Hematopoietic multipotent progenitor cell treated with erythropoietin and hydrocortisone succinate and interleukin-3 and kit ligand, for 15 days (in vitro differentiated cells): ENCODE results near the gene INPP4A.

Experiments
- DNase-seq: peaks from one replicate; pipeline ENCODE4 v3.0.0-alpha.2; 2015; ENCODE audit warnings: low spot score

The INPP4A gene

DNA sequence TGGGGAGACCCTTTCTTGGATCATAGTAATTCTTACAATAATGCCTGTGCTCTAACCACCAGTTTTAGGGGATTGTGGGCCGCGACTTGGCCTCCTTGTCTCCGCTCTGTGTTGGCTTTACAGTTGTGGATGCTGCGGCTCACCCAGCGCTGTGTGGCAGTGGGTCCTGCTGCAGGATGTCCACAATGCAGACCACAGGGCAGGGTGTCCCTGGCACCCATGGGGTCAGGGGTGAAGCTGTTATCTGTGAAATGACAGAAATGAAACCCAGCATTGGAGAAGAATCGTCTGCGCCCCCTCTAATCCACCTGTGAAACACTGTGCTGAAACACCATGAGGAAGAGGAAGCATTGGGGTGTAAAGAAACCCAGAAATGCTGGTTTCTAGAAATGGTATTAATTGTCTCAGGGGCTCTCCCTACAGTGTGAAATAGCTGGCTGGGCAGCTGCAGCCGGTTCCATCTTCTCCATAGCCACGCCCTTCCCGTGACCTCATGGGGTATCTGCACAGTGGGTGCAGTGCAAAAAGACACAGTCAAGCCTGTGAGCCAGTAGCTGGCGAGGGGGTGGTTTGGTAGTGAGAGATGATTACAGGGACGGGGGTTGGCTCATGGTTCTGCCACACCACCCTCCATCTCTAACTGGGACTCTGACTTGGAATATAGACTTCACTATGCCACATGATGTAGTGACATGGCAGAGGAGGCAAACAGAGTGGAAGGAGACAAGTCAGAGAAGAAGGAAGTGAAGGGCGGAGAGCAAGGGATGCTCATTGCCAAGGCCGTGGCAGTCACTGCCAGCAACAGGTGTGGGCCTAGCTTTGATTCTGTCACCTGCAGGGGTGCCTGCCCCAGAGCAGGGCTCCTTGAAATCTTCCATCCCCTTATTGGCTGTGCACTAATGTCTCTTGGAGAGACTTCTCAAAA lies 16.2 kb downstream of the INPP4A start:
- peak; percentile 43 for DNase-seq

DNA sequence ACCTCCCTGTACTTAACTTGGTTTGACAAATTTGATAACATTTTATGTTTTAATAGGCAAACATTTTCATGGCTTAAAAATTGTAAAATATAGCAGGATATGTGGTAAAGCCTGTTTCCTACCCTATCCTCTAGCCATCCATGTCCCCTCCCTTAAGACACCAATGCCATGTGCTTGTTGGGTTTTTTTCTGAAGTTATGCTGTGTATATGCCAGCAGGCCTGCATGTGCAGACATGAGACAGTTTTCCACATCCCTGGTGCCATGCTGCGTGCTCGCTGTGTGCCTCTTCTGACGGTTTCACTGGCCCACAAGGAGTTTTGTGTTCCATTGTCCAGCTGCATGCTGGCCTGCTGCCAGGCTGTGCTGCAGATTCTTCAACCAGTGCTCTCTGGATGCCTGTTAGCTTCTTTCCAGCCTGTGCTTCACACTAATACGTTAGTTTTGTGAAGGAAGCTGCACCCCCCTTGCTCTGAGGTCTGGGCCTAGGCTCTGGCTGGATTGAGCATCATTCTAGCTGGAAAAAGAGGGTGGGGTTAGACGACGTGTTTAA lies 16.9 kb downstream of the INPP4A start:
- no peak for DNase-seq

DNA sequence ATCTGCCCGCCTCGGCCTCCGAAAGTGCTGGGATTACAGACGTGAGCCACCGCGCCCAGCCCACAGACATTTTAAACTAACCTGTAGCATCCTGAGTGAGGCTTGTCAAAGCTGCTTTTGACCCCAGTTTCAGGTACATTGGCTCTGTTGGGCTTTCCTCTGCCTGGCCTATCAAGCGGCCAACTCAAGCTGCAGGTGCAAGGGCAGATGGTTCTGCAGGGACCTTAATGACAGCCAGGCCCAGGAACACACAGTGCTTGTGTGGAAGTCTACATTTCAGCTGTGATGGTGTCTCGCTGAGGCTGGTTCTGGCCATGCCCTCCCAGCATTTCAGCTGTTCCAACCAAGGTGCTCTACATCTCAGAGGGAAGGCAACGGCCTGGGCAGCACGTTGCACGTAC lies 18.4 kb downstream of the INPP4A start:
- DNase-seq, result no peak

DNA sequence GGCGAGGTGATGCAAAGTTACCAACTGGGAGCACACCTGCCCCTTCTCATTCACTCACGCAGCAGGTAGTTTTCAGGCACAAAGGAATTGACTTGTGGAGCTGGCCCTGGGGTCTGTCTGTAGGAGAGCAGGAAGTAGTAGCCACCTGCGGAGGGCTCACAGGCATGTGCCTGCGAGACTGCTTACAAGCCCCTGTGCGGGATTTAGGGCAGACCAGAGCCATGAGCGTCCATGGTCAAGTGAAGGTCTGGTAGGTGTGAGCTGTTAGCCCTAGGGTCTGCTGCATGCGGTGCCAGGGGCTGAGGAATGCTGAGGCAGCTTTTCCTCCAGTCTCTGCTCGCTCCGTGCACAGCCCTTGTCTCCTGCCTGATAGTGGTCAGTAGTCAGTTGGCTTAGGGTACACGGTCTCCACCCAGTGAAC lies 18.9 kb downstream of the INPP4A start:
- no peak for DNase-seq

DNA sequence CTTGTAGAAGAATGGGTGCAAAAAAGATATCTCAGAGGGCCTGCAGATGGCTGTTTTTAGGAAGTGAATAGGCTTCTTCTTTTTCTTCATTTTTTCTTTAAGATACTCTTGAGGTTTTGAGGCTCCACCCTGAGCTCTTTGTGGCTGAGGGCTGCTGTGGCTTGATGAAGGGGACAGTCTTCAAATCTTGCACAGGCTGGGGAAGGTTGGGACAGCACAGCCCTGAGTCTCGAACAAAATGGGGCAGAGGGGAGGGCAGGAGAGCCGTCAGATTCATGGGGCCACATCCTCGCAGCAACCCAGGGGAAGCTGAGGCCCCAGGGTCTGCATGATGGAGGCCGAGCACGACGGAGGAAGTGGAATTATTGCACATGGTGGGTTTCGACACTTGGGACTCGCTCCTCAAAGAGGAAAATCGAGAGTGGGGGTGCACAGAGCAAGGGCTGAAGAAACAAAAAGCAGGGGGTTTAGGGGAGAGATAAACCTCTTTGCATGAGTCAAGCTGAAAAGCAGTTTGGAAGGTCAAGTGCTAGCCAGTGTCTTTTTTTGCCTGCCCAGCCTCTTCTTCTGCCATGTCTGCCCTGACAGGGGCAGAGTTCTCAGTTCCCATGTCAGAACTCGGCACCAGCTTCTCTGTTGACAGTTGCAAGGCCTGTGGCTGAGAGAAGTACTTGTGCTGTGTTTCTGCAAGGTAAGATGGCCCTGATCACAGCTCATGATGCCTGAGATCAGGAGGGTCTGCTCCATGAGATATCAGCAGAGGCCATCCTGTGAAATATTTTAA lies 19.5 kb downstream of the INPP4A start:
- DNase-seq, result no peak

DNA sequence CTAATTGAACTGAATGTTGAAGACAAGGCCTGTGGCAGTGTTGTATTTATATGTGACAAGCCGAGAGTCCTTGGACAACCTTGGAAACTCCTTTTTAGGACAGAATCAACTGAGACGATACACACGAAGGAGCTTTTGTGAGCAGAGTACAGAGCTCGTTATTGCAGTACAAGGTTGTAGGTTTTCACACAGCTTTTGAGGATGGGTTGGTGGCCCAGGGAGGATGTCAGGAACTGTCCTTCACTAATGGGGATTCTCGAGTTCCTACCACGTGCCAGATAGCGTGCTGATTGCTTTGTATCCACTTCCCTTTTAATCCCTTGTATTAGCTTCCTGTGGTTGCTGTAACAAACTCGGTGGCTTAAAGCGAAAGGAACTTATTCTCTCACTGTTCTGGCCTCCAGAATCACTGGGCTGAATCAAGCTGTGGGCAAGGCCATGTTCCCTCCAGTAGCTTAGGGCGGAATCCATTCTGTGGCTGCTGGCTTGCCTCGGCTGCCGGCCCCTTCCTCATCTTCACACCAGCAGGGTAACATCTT lies 20.2 kb downstream of the INPP4A start:
- DNase-seq, result no peak

DNA sequence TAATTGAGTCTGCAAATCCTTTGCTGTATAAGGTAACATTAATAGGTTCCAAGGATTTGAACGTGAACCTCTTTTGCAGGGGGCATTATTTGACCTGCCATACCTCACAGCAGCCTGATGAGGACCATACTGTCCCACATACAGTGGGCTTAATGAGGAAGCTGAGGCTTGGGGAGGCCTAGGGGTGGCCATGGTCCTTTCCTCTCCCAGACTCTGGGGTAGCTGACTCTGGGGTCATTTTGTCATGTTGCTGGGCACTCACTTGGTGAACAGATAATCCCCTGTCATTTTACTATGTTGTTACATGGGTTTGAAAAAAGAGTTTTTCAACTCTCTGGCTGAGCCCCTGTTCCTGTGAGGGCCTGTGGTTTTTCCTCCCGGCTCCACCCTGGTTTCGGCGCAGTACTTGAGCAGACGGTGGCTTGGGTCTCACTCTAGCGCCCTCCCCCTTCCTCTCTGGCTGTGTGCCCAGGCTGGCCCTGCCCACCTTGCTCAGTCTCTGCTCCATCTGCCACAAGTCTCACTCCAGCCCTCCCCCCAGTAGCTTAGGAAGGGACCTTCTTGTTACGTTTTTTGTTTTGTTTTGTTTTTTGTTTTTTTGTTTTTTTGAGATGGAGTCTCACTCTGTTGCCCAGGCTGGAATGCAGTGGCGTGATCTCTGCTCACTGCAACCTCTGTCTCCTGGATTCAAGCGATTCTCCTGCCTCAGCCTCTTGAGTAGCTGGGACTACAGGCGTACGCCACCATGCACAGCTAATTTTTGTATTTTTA lies 21.0 kb downstream of the INPP4A start:
- peak; percentile 39 for DNase-seq

DNA sequence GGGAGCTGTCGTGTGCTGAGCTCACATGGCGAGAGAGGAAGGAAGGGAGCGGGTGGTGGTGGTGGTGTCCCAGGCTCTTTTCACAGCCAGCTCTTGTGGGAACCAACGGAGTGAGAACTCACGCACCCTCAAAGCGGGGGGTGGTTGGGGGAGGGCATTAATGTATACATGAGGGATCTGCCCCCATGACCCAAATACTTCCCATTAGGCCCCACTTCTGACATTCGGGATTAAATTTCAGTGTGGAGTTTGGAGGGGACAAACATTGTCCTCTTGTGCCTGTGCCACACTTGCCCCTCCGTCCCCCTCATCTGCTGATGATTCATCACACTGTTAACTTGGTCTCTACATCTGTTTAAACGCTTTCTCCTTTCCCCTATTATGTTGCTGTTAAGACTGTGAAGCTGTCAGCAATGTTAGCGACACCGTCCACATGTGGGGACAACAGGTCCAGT lies 22.5 kb downstream of the INPP4A start:
- DNase-seq, result no peak

DNA sequence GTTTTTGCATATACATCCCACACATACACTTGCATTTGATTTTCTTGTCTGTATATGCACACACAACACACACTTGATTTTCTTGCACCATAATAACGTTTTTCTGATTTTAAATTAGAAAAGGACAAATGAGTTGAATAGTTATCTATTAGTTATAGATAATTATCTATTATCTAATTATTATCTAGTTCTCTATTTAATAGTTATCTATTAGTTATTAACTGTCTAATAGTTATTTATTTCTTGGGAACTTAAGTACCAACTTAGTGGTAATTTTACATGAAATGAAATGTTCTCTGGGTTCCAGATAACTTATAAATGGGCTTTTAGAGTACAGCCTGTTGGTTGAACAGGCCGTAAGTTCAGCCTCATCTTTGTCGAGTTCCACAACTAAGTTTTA lies 23.0 kb downstream of the INPP4A start:
- no peak for DNase-seq

DNA sequence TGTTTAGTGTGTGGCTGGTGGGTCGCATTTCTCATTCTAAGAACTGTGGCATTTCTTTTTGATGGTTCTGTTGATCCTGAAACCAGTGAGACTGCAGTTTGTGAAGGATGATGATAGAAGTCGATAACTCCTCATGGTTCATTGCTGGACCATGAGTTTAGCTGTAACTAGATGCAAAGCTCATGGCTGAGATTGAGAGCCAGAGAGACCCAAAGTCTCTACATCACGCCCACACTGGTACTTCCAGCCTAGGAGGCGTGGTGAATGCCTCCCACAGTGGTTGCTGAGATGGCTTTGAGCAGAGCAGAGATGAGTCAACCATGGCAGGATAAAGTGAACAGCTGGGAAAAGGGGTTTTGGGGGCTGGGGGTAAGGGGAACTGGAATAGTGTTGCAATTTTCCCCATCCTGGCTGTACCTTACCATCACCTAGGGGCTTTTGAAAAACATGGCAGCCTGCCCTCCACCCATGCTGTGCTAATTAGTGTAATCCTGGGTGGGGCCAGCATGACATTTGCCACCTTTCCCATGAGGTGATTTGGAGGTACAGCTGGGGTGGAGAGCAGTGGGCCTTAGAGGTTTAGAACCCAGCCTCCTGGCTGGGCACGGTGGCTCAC lies 24.1 kb downstream of the INPP4A start:
- DNase-seq, result no peak

DNA sequence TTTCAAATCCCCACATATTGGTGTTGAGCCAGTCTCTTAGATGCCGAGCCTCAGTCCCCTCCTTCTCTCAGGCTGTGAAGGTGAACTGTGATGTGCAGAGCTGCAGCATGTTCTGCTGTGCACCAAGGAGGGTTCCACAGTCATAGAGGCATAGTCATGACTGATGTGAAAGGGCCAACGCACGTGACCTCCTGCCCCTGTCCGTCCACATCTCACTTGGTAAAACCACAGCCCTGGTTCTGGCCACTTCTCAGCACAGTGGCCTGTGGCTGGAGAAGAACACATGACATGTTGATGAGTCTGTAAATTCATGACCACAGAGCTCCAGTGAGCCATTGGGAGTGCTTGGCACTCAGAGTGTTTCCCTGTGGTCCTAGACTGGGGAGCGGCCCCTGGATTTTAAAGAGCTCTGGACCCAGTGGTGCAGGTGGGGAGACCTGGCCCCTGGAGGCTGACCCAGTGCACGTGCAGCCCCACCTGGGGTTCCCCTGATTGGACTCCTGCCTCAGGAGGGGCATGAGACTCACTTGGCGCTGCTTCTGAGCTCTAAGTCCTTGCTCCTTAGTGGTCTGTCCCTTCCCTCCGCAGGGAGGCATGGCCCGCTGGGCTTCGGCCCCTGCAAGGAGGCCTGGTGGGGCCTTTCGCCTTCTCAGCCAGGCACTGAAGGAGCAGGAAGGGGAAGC lies 25.3 kb downstream of the INPP4A start:
- no peak for DNase-seq

DNA sequence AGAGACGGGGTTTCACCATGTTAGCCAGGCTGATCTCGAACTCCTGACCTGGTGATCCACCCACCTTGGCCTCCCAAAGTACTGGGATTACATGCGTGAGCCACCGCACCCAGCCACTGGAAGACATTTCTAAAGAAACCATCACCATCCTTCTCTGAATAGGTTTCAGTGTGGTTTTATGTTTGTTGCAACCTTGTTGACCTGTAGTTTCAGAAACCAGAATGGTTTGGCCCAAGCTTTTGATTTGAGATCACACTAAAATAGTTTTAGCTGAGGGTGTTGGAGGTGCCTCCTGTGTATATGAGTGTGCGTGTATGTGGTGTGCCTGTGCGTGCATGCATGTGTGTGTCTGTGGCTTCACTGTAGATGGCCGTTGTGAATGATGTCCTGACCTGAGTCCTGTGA lies 26.2 kb downstream of the INPP4A start:
- DNase-seq, result no peak

DNA sequence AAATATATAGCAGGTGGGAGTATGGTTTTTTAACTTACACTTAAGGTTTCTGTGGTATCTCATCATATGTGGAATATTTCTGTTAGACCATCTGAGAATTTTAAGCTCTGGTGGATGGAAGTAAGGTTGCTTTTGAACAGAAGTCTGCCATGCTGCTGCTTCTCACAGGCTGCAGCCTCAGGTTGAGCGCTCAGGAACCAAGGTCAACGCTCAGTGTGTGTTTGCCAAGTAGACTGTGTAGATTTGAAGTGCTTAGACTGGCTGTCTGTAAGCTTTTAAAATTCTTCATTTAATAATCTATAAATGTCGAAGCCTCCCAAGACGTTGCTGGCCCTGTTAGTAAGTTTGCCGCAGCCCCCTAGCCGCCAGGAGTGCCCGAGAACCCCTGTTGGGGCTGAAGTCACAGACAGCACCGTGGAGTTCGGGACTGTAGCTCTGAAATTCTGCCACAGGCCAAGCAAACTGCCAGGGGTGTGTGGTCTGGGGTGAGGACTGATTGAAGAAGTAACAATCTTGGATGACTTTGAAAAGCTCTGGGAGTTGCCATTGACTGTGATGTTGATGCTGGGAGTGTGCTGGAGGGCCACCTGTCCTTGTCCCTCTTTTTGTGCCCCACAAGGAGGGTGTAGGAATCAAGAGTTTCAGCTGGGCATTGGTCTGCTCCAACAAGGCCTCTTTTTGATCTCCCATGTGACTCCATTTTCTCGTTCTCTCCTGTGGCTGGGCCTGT lies 26.9 kb downstream of the INPP4A start:
- no peak for DNase-seq

DNA sequence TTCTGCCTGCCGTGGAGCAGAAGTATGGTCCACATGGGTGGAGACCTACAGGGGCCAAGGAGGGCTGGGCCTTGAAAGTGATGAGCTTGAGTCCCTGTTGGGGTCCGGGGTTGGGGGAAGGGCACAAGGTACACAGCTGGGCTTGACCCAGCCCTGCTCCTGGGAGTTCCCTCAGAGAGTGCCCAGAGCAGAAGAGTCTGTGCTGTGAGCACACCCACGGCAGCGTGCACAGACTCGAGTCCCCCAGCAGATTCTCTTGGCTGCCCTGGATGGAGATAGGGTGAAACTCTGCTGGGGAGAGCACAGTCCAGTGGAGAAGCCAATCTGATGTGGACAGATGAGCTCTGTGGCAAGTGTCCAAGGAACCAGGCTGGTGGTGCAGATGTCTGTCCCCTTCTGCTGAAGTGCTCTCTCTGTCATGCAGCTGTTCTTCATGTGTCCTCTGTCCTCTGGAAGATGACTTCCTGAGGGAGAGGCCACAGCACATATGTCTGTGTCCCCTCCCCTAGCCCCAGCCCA lies 27.5 kb downstream of the INPP4A start:
- DNase-seq, result peak; percentile 62

DNA sequence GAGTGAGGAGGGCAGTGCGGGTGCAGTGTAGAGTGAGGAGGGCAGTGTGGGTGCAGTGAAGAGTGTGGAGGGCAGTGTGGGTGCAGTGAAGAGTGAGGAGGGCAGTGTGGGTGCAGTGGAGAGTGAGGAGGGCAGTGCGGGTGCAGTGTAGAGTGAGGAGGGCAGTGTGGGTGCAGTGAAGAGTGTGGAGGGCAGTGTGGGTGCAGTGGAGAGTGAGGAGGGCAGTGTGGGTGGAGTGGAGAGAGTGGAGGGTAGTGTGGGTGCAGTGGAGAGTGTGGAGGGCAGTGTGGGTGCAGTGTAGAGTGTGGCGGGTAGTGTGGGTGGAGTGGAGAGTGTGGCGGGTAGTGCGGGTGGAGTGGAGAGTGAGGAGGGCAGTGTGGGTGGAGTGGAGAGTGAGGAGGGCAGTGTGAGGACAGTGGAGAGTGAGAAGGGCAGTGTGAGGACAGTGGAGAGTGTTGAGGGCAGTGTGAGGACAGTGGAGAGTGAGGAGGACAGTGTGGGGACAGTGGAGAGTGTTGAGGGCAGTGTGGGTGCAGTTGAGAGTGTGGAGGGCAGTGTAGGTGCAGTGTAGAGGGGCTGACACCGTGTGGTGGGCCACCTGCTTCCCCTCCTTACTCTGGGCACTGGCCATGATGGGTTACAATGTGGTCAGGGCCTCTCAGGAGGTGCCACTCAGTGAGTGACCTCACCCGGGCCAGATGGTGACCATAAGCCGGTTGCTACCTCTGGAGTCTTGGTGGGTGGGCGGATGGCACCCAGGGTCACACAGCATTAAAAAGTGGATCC lies 28.5 kb downstream of the INPP4A start:
- DNase-seq, result no peak

DNA sequence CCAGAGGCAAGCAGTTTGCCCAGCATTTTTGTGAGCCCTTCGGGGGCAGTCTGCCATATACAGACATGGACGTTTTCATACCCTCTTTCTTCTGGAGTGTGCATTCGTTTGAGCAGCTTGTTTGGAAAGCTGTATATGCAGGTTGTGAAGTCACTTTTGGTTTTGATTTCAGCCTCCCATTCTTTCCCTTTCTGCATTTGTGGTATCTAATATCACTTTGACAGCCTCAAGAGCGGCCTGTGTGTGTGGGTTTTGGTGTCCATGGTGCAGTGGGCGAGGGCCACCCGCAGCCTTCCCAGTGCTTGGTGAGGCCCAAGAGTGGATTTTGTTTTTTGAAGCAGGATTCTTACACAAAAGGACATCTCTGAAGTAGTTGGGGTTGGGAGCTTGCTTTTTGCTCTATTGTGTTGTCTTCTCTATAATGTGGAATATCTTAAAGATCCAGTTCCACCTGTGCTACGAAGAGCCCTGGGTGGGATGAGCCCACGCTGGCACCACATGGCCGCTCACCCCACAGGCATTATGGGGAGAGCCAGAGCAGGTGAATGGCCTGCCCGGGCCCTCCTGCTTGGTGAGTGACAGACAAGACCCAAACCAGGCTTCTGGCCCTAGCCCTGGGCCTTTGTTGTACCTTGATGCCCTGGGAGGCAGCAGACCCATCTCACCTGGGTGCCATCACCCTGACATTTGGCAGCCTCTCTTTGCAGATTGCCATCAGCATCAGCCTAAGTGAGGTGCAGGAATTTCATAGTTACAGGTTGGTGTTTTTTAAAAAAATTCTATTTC lies 29.5 kb downstream of the INPP4A start:
- no peak for DNase-seq

DNA sequence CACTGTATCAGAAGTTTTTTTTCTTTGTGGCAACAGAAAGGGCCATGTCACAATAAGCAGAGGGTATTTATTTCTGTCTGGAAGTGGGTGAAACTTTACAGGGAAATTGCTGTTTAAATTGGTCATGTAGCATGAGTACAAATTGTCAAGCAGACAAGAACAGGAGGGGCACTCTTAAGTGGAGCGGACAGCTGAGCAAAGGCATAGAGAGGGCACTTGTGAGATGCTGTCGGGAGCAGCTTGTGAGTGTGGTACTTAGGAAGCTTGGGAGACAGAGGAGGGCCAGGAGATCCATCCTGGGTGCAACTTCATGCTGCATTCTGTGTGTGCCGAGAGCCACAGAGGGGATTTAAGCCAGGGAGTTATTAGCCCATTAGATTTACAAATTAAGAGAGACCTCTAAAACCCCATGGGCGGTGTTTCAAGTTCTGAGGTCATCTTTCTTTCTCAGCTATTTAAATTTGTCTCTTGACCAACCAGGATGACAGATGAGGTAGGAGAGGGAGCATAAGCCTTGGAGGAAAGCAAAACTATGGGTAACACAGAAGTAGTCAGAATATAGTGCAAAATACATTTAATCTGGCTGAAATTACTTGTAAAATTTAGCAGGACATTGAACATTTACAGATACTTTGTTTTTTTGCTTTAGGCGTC lies 30.4 kb downstream of the INPP4A start:
- no peak for DNase-seq
